HG03066 (cell line): ENCODE data around the gene ARFGAP2.

Source experiments
- ATAC-seq: cut with Tn5 transposase; IDR thresholded peaks from one replicate; pipeline ENCODE4 v1.9.1; 2021; ENCODE audit warnings: low read depth; ENCODE audit not compliant: unreplicated experiment

The ARFGAP2 gene

GRCh38 chr11:47172740-47173336 is 3.8 kb downstream of the ARFGAP2 start:
- ATAC-seq, result no peak

- ATAC-seq, result no peak
Measured at GRCh38 chr11:47171856-47172255, 4.8 kb downstream of the ARFGAP2 start.

- no peak for ATAC-seq
Measured at GRCh38 chr11:47171061-47171838, 5.4 kb downstream of the ARFGAP2 start.

- no peak for ATAC-seq
Measured at GRCh38 chr11:47166368-47166767, 10.3 kb downstream of the ARFGAP2 start.

- no peak for ATAC-seq
Measured at GRCh38 chr11:47165253-47165840, 11.3 kb downstream of the ARFGAP2 start.

- ATAC-seq, result no peak
Measured at GRCh38 chr11:47164321-47164720, 12.4 kb downstream of the ARFGAP2 start.

GRCh38 chr11:47163898-47164297 is 12.8 kb downstream of the ARFGAP2 start:
- ATAC-seq, result no peak

GRCh38 chr11:47163193-47163592 is 13.5 kb downstream of the ARFGAP2 start:
- ATAC-seq, result no peak

GRCh38 chr11:47162426-47162825 is 14.3 kb downstream of the ARFGAP2 start:
- no peak for ATAC-seq

GRCh38 chr11:47161890-47162289 is 14.8 kb downstream of the ARFGAP2 start:
- ATAC-seq, result no peak

- no peak for ATAC-seq
Measured at GRCh38 chr11:47161134-47161854, 15.4 kb downstream of the ARFGAP2 start.

GRCh38 chr11:47160753-47161133 is 15.9 kb downstream of the ARFGAP2 start:
- no peak for ATAC-seq

- no peak for ATAC-seq
Measured at GRCh38 chr11:47158242-47158641, 18.4 kb downstream of the ARFGAP2 start.

GRCh38 chr11:47157805-47158204 is 18.9 kb downstream of the ARFGAP2 start:
- ATAC-seq, result no peak

GRCh38 chr11:47156951-47157350 is 19.7 kb downstream of the ARFGAP2 start:
- no peak for ATAC-seq

GRCh38 chr11:47156333-47156732 is 20.3 kb downstream of the ARFGAP2 start:
- ATAC-seq, result no peak

- ATAC-seq, result no peak
Measured at GRCh38 chr11:47155879-47156278, 20.8 kb downstream of the ARFGAP2 start.

GRCh38 chr11:47154616-47155570 is 21.8 kb downstream of the ARFGAP2 start:
- no peak for ATAC-seq

- ATAC-seq, result no peak
Measured at GRCh38 chr11:47152953-47153950, 23.4 kb downstream of the ARFGAP2 start.
